H1 (cell line): Measurements from ENCODE around the gene RIMBP2. TPM values are rescaled to one million over a fixed set of nuclear protein-coding genes. Genes with fewer than 3 reads are reported as not detected.
A peak's percentile ranks its signal among the peaks of the same experiment; 100 is the strongest.

Experiments used
- CTCF ChIA-PET: fragments of 300-600 bp; sonication (Branson Sonifier 250); formaldehyde crosslinking; loops from one replicate; lab custom pipeline; 2021; ENCODE audit not compliant: partially characterized antibody; lab: Charles Lee
- POLR2A ChIA-PET: fragments of 300-600 bp; sonication (Branson Sonifier 250); formaldehyde crosslinking; loops from one replicate; lab custom pipeline; 2021; ENCODE audit warnings: inconsistent platforms; ENCODE audit not compliant: partially characterized antibody; lab: Charles Lee
- DNase-seq, 2 experiments: peaks; one replicate each; pipeline versions ENCODE4 v3.0.0 to v3.0.0-alpha.2; 2010 to 2022; ENCODE audit warnings: low spot score in 2 of 2, low read depth in 1 of 2, mixed read lengths in 1 of 2
- FAIRE-seq: peaks from 2 replicates; lab custom pipeline; 2011; peaks lifted over from hg19 to GRCh38; lab: Jason Lieb, UNC
- H2AFZ ChIP-seq: 2 replicates; pipeline ENCODE4 v1.8.1; 2012; ENCODE audit warnings: low read length, inconsistent platforms
- H2AK5ac ChIP-seq: 2 replicates; pipeline ENCODE4 v1.6.1; 2013; ENCODE audit warnings: low read depth, low read length
- H2BK120ac ChIP-seq: replicated peaks from 2 replicates; pipeline ENCODE3; 2013; ENCODE audit warnings: low read depth, low read length, inconsistent platforms
- H2BK12ac ChIP-seq: 2 replicates; pipeline ENCODE4 v1.6.1; 2013; ENCODE audit warnings: low read depth, low read length
- H2BK15ac ChIP-seq: 2 replicates; pipeline ENCODE4 v1.6.1; 2013; ENCODE audit warnings: low read length
- H2BK20ac ChIP-seq: 2 replicates; pipeline ENCODE4 v1.6.1; 2013; ENCODE audit warnings: low read length
- H2BK5ac ChIP-seq: 2 replicates; pipeline ENCODE4 v1.6.1; 2013; ENCODE audit warnings: low read depth, low read length
- H3K14ac ChIP-seq: 2 replicates; pipeline ENCODE4 v1.6.1; 2013; ENCODE audit warnings: inconsistent platforms; ENCODE audit not compliant: insufficient read length
- H3K18ac ChIP-seq: 2 replicates; pipeline ENCODE4 v1.6.1; 2013; ENCODE audit warnings: low read length; ENCODE audit errors: extremely low read depth
- H3K23ac ChIP-seq: 2 replicates; pipeline ENCODE4 v1.6.1; 2013; ENCODE audit warnings: inconsistent platforms; ENCODE audit not compliant: insufficient read length
- H3K23me2 ChIP-seq: 2 replicates; pipeline ENCODE4 v1.6.1; 2013; ENCODE audit warnings: low read depth, low read length
- H3K27ac ChIP-seq: 2 replicates; pipeline ENCODE4 v1.6.1; 2011; ENCODE audit warnings: low read depth, low read length, inconsistent platforms
- H3K27me3 ChIP-seq, 4 experiments: replicated peaks in 1 of 4; 1 replicate in 1 of 4; 2 replicates in 3 of 4; pipeline versions ENCODE4 v1.6.1 to v1.8.1; 2011 to 2013; ENCODE audit warnings: low read length in 3 of 4, mild to moderate bottlenecking in 3 of 4, inconsistent platforms in 2 of 4, mixed read lengths in 2 of 4, moderate library complexity in 1 of 4; ENCODE audit not compliant: control insufficient read depth in 3 of 4, insufficient read depth in 3 of 4; ENCODE audit errors: extremely low read depth in 1 of 4
- H3K36me3 ChIP-seq, 4 experiments: 2 replicates each; pipeline versions ENCODE4 v1.6.1 to v1.8.1; 2011 to 2013; ENCODE audit warnings: mild to moderate bottlenecking in 4 of 4, low read length in 3 of 4, moderate library complexity in 2 of 4, control low read depth in 1 of 4, inconsistent platforms in 1 of 4; ENCODE audit not compliant: insufficient read depth in 4 of 4, control insufficient read depth in 2 of 4
- H3K4ac ChIP-seq: replicated peaks from 2 replicates; pipeline ENCODE3; 2013; ENCODE audit warnings: low read length, low read depth, mixed read lengths, inconsistent platforms; ENCODE audit not compliant: insufficient read length
- H3K4me1 ChIP-seq, 4 experiments: replicated peaks in 1 of 4; 1 replicate in 1 of 4; 2 replicates in 3 of 4; pipeline versions ENCODE4 v1.6.1 to v1.8.1; 2011 to 2013; ENCODE audit warnings: low read length in 3 of 4, inconsistent platforms in 2 of 4, mixed read lengths in 1 of 4; ENCODE audit not compliant: insufficient read depth in 4 of 4, control insufficient read depth in 3 of 4
- H3K4me2 ChIP-seq, 2 experiments: 2 replicates each; pipeline versions ENCODE4 v1.6.1 to v1.8.1; 2011 to 2013; ENCODE audit warnings: low read depth in 2 of 2, low read length in 2 of 2, control low read depth in 1 of 2, inconsistent platforms in 1 of 2, mild to moderate bottlenecking in 1 of 2; ENCODE audit not compliant: insufficient read depth in 1 of 2
- H3K4me3 ChIP-seq, 4 experiments: fragments of 200-600, 300-600 bp in 1 of 4; sonication (generic), shearing (Covaris generic), sonication (Bioruptor Twin) in 1 of 4; 2 replicates each; pipeline versions ENCODE4 v1.5.1 to v1.8.1; 2011 to 2016; ENCODE audit warnings: low read length in 4 of 4, low read depth in 3 of 4, control low read depth in 2 of 4, inconsistent platforms in 2 of 4, mild to moderate bottlenecking in 2 of 4, mixed read lengths in 1 of 4, moderate library complexity in 1 of 4; ENCODE audit not compliant: insufficient read depth in 2 of 4; ENCODE audit errors: extremely low read depth in 1 of 4
- H3K56ac ChIP-seq: replicated peaks from 2 replicates; pipeline ENCODE3; 2013; ENCODE audit warnings: low read depth, mild to moderate bottlenecking, mixed read lengths, low read length, inconsistent platforms; ENCODE audit not compliant: insufficient read length
- H3K79me1 ChIP-seq: 2 replicates; pipeline ENCODE4 v1.6.1; 2013; ENCODE audit warnings: low read depth, low read length, control low read depth
- H3K79me2 ChIP-seq, 2 experiments: 2 replicates each; pipeline versions ENCODE4 v1.6.1 to v1.8.1; 2012 to 2013; ENCODE audit warnings: low read length in 2 of 2, mild to moderate bottlenecking in 2 of 2, inconsistent platforms in 1 of 2; ENCODE audit not compliant: insufficient read depth in 2 of 2, control insufficient read depth in 1 of 2
- H3K9ac ChIP-seq, 4 experiments: replicated peaks in 1 of 4; 1 replicate in 1 of 4; 2 replicates in 3 of 4; pipeline versions ENCODE4 v1.6.1 to v1.8.1; 2011 to 2013; ENCODE audit warnings: low read depth in 3 of 4, low read length in 3 of 4, control low read depth in 2 of 4, mild to moderate bottlenecking in 2 of 4, moderate library complexity in 2 of 4, inconsistent platforms in 1 of 4; ENCODE audit errors: extremely low read depth in 1 of 4
- H3K9me3 ChIP-seq, 2 experiments: 2 replicates each; pipeline versions ENCODE4 v1.6.1 to v1.8.1; 2012 to 2013; ENCODE audit warnings: mild to moderate bottlenecking in 2 of 2, moderate library complexity in 2 of 2, control low read depth in 1 of 2, inconsistent platforms in 1 of 2, low read depth in 1 of 2, low read length in 1 of 2, mixed read lengths in 1 of 2; ENCODE audit not compliant: insufficient read depth in 2 of 2
- H4K20me1 ChIP-seq, 2 experiments: replicated peaks in 1 of 2; 2 replicates each; pipeline versions ENCODE3 to v1.8.1; 2011 to 2013; ENCODE audit warnings: inconsistent platforms in 2 of 2, low read length in 2 of 2, mild to moderate bottlenecking in 1 of 2; ENCODE audit not compliant: insufficient read depth in 2 of 2, control insufficient read depth in 1 of 2
- H4K5ac ChIP-seq: 2 replicates; pipeline ENCODE4 v1.6.1; 2013; ENCODE audit warnings: low read length, low read depth, mixed read lengths, inconsistent platforms; ENCODE audit not compliant: insufficient read length
- H4K8ac ChIP-seq: 2 replicates; pipeline ENCODE4 v1.8.0; 2013; ENCODE audit warnings: mild to moderate bottlenecking, moderate library complexity, low read length, inconsistent platforms; ENCODE audit not compliant: insufficient read depth; ENCODE audit errors: extremely low read depth
- H4K91ac ChIP-seq: replicated peaks from 2 replicates; pipeline ENCODE3; 2013; ENCODE audit warnings: low read length, mixed read lengths, inconsistent platforms; ENCODE audit not compliant: insufficient read length
- ASH2L ChIP-seq: fragments of 200-600, 300-600 bp; sonication (generic); IDR thresholded peaks from one replicate; pipeline ENCODE4 v1.7.1; 2017; ENCODE audit warnings: low read length
- BCL11A ChIP-seq, 2 experiments: IDR thresholded peaks; one replicate each; pipeline ENCODE4 v1.6.1; 2011; ENCODE audit warnings: low read depth in 2 of 2, low read length in 2 of 2, mild to moderate bottlenecking in 2 of 2
- CREB1 ChIP-seq: IDR thresholded peaks from 2 replicates; pipeline ENCODE4 v1.6.1; 2012; ENCODE audit warnings: inconsistent platforms
- E2F6 ChIP-seq: IDR thresholded peaks from 2 replicates; pipeline ENCODE4 v1.6.1; 2012; ENCODE audit warnings: inconsistent platforms
- JUND ChIP-seq: IDR thresholded peaks from 2 replicates; pipeline ENCODE4 v1.6.1; 2011; ENCODE audit warnings: mild to moderate bottlenecking, improper control_type of control experiment, low read length
- MAFK ChIP-seq: IDR thresholded peaks from 2 replicates; pipeline ENCODE4 v1.6.1; 2012; ENCODE audit warnings: low read depth, mild to moderate bottlenecking, improper control_type of control experiment, low read length
- NRF1 ChIP-seq: IDR thresholded peaks from 2 replicates; pipeline ENCODE4 v1.6.1; 2011; ENCODE audit warnings: mild to moderate bottlenecking, low read depth, low read length, improper control_type of control experiment
- RFX5 ChIP-seq: IDR thresholded peaks from 2 replicates; pipeline ENCODE4 v1.6.1; 2011; ENCODE audit warnings: low read depth, low read length, improper control_type of control experiment, borderline replicate concordance
- SIRT6 ChIP-seq: IDR thresholded peaks from one replicate; pipeline ENCODE4 v1.7.1; 2012; ENCODE audit warnings: low read length, inconsistent platforms
- SIX5 ChIP-seq: IDR thresholded peaks from 2 replicates; pipeline ENCODE4 v1.6.1; 2011; ENCODE audit warnings: mild to moderate bottlenecking, low read depth, low read length
- USF2 ChIP-seq: IDR thresholded peaks from 2 replicates; pipeline ENCODE4 v1.6.1; 2011; ENCODE audit warnings: low read length, improper control_type of control experiment
- YY1 ChIP-seq: IDR thresholded peaks from 2 replicates; pipeline ENCODE4 v1.6.1; 2011; ENCODE audit warnings: low read depth, mild to moderate bottlenecking, low read length
- WGBS, 2 experiments: shearing (Covaris generic) in 1 of 2; methylation state at CpG; one replicate each; pipeline versions ENCODE4 v1.1.6 to v1.1.7; 2013 to 2015; ENCODE audit warnings: low lambda C conversion rate in 2 of 2, mixed read lengths in 2 of 2, inconsistent platforms in 1 of 2, low coverage in 1 of 2, missing lambda C conversion rate in 1 of 2; ENCODE audit not compliant: insufficient replicate concordance in 2 of 2, insufficient coverage in 1 of 2, insufficient read length in 1 of 2; ENCODE audit errors: extremely low coverage in 1 of 2, missing lambda C conversion rate in 1 of 2; 5-methylcytosine and 5-hydroxymethylcytosine counted together
- polyA plus RNA-seq, 7 experiments: library from polyadenylated mRNA; depleted of rRNA in 3 of 7; stranded (reverse) in 5 of 7; unstranded in 2 of 7; fragments of >200 nt in 5 of 7; fragments of 200-250 nt in 2 of 7; gene quantifications; 1 replicate in 5 of 7; 2 replicates in 1 of 7; 4 replicates in 1 of 7; pipeline versions ENCODE4 v1.2.1 to v1.2.3, GENCODE V29; 2011 to 2013; ENCODE audit warnings: missing spikeins in 2 of 7, mixed read lengths in 2 of 7
- total RNA-seq: library from RNA; stranded (reverse); fragmentation: NEBNext Ultra II Directional; extraction: Animal tissue kit (Norgen Biotek cat#: 25700); gene quantifications from 2 replicates; pipeline ENCODE4 v1.2.1, GENCODE V29; 2021

The RIMBP2 gene
- total and polyA plus RNA-seq, 2 of the 8 experiments (the other 6 are each of a cell fraction or from before 2014, with no cell fraction given): 0.18 to 0.65 TPM

- peaks cover 5 to 12% (median 8%) of the 10 kb centered on the region in 4 experiments for H3K4me1 ChIP-seq
- no peak overlapping the region for H2BK5ac ChIP-seq
- H3K36me3 ChIP-seq: no peaks in the 10 kb centered on the region
- DNase-seq (no peak), FAIRE-seq (no peak)
- POLR2A ChIA-PET: no interaction called here
- H3K56ac ChIP-seq: no peak overlapping the region
- H3K23ac ChIP-seq: no peak overlapping the region
- H3K9me3 ChIP-seq: peaks cover 0 to 4% of the 10 kb centered on the region in 2 experiments; a peak in 1 of 4 replicates
- no peak overlapping the region for H3K14ac ChIP-seq
- no peak overlapping the region for H2AFZ ChIP-seq
- no peaks in the 10 kb centered on the region for H3K79me1 ChIP-seq
- H3K4ac ChIP-seq: peak overlapping the region; percentile 47
- no peak overlapping the region; the same call in 1 of the 2 replicates for H2BK20ac ChIP-seq
- no peak overlapping the region for H4K5ac ChIP-seq
- CTCF ChIA-PET: no interaction called here
- H3K23me2 ChIP-seq: no peaks in the 10 kb centered on the region
- H2AK5ac ChIP-seq: no peak overlapping the region
- no peak overlapping the region for H4K91ac ChIP-seq
- no peak overlapping the region for H3K27ac ChIP-seq
- WGBS, 2 experiments: 90% methylated on average over 22 of the region's 22 CpGs; no CpG with 5 or more reads in 1 of the 2 experiments
- H3K18ac ChIP-seq: no peak overlapping the region
- no peak overlapping the region for H4K8ac ChIP-seq
- H3K9ac ChIP-seq: no peak overlapping the region
- H3K27me3 ChIP-seq: no peaks in the 10 kb centered on the region
- no peak overlapping the region for H3K4me2 ChIP-seq
- H3K4me3 ChIP-seq: no peak overlapping the region
- no peak overlapping the region for H2BK15ac ChIP-seq
- no peaks in the 10 kb centered on the region for H4K20me1 ChIP-seq
- no peak overlapping the region for H2BK120ac ChIP-seq
- no peak overlapping the region for H2BK12ac ChIP-seq
- no peaks in the 10 kb centered on the region for H3K79me2 ChIP-seq
- TF ChIP-seq CREB1 (no peak), SIX5 (no peak), SIRT6 (no peak), JUND (no peak), E2F6 (no peak), USF2 (no peak), NRF1 (no peak), BCL11A (IDR thresholded peaks at IDR 0.05; ENCODE audit: low read depth in 2 of 2, low read length in 2 of 2) (no peak), RFX5 (no peak), YY1 (no peak), MAFK (no peak), ASH2L (no peak)
These were observed 230.6 kb downstream of the RIMBP2 start for GRCh38 chr12:130485291-130486145.
